Suprapubic skin (tissue), 2 donors: ENCODE data around the gene DCXR.

Experiments used
- EP300 ChIP-seq: sonication (generic); formaldehyde crosslinking; IDR thresholded peaks from one replicate; pipeline ENCODE4 v1.6.1; 2017; ENCODE audit warnings: antibody characterized with exemption
- POLR2A ChIP-seq, 2 donors: fragments of 450-650 bp; IDR thresholded peaks; one replicate each; pipeline ENCODE4 v1.6.1; 2017; ENCODE audit warnings: antibody characterized with exemption in 2 of 2, mild to moderate bottlenecking in 2 of 2, moderate library complexity in 2 of 2

- TF ChIP-seq EP300 (no peak), POLR2A (IDR thresholded peaks at IDR 0.05) (no peak)
Observed at GRCh38 chr17:82043507-82043906, 6.0 kb upstream of the DCXR start.
